HepG2 (cell line): ENCODE data around the gene IRS2. TPM values are rescaled to one million over a fixed set of nuclear protein-coding genes. Genes with fewer than 3 reads are reported as not detected.

Source experiments
- ATAC-seq: fragments of 200-7000 bp; cut with Tn5 transposase; 3 replicates; pipeline ENCODE4 v1.9.1; 2020; ENCODE audit warnings: mild to moderate bottlenecking, moderate library complexity
- BruUV-seq: library from RNA; stranded (reverse); fragments of 400-500 nt; replicated peaks from 2 replicates; lab custom pipeline; 2021; lab: Mats Ljungman, UMichigan
- CTCF ChIA-PET: fragments of 300-600 bp; formaldehyde crosslinking; extraction: SDS; loops from one replicate; lab custom pipeline; 2021; ENCODE audit warnings: low total read pairs, inconsistent platforms, low intra/inter-chr PET ratio; lab: Yijun Ruan, JAX
- POLR2A ChIA-PET: fragments of 350-600 bp; sonication (Branson Sonifier 250); formaldehyde crosslinking; loops from one replicate; lab custom pipeline; 2020; ENCODE audit warnings: antibody characterized with exemption, inconsistent platforms; lab: Yijun Ruan, JAX
- DNase-seq: peaks from one replicate; pipeline ENCODE4 v3.0.0-alpha.2; 2015; ENCODE audit warnings: low spot score
- FAIRE-seq: peaks from 3 replicates; lab custom pipeline; 2011; peaks lifted over from hg19 to GRCh38; lab: Jason Lieb, UNC
- H2AFZ ChIP-seq: one replicate; pipeline ENCODE4 v1.6.1; 2011; ENCODE audit warnings: low read length, inconsistent platforms
- H3K27ac ChIP-seq: fragments of 300-600 bp; 3 replicates; pipeline ENCODE4 v1.8.0; 2011; ENCODE audit warnings: mixed run types, mild to moderate bottlenecking, mixed read lengths, low read length, inconsistent platforms; ENCODE audit not compliant: insufficient read depth; ENCODE audit errors: extremely low read length
- H3K27me3 ChIP-seq, 2 experiments: fragments of 200-600 bp in 1 of 2; 2 replicates in 1 of 2; 3 replicates in 1 of 2; pipeline versions ENCODE4 v1.6.0 to v1.8.0; 2011; ENCODE audit warnings: low read length in 2 of 2, mild to moderate bottlenecking in 2 of 2, moderate library complexity in 2 of 2, inconsistent platforms in 1 of 2; ENCODE audit not compliant: insufficient read depth in 2 of 2, control insufficient read depth in 1 of 2
- H3K36me3 ChIP-seq, 2 experiments: fragments of 200-600 bp in 1 of 2; replicated peaks in 1 of 2; 2 replicates in 1 of 2; 3 replicates in 1 of 2; pipeline versions ENCODE4 v1.5.1 to v1.8.0; 2011; ENCODE audit warnings: low read length in 2 of 2, inconsistent platforms in 1 of 2; ENCODE audit not compliant: insufficient read depth in 2 of 2, control insufficient read depth in 1 of 2
- H3K4me1 ChIP-seq: 2 replicates; pipeline ENCODE4 v1.5.1; 2012; ENCODE audit warnings: low read length, inconsistent platforms; ENCODE audit not compliant: insufficient read depth
- H3K4me2 ChIP-seq: 2 replicates; pipeline ENCODE4 v1.6.0; 2011; ENCODE audit warnings: low read depth, low read length, inconsistent platforms
- H3K4me3 ChIP-seq, 3 experiments: fragments of 200-600 bp in 1 of 3; sonication (generic), shearing (Covaris generic) in 1 of 3; replicated peaks in 1 of 3; 2 replicates each; pipeline ENCODE4 v1.5.1; 2011 to 2016; ENCODE audit warnings: low read length in 3 of 3, inconsistent platforms in 2 of 3, low read depth in 2 of 3, mild to moderate bottlenecking in 2 of 3, control low read depth in 1 of 3, mixed read lengths in 1 of 3; ENCODE audit not compliant: insufficient read depth in 1 of 3
- H3K79me2 ChIP-seq: one replicate; pipeline ENCODE4 v1.6.1; 2011; ENCODE audit warnings: low read length, inconsistent platforms; ENCODE audit not compliant: insufficient read depth
- H3K9ac ChIP-seq: 2 replicates; pipeline ENCODE4 v1.6.0; 2011; ENCODE audit warnings: mild to moderate bottlenecking, low read depth, low read length, inconsistent platforms; ENCODE audit not compliant: insufficient read depth
- H3K9me3 ChIP-seq: 2 replicates; pipeline ENCODE4 v1.5.1; 2012; ENCODE audit warnings: mild to moderate bottlenecking, low read length
- H4K20me1 ChIP-seq: 2 replicates; pipeline ENCODE4 v1.6.0; 2011; ENCODE audit warnings: inconsistent platforms, mild to moderate bottlenecking, low read length, moderate library complexity; ENCODE audit not compliant: insufficient read depth
- AKNA ChIP-seq: sonication (generic); formaldehyde crosslinking; IDR thresholded peaks from 2 replicates; pipeline ENCODE4 v1.4.0; 2020; ENCODE audit warnings: missing genetic modification reagents, borderline replicate concordance
- ATF7-NPFF ChIP-seq: sonication (generic); formaldehyde crosslinking; IDR thresholded peaks from 2 replicates; pipeline ENCODE4 v1.8.1; 2023; ENCODE audit warnings: mild to moderate bottlenecking, low read depth, missing genetic modification reagents, moderate library complexity
- CENPX ChIP-seq: sonication (generic); formaldehyde crosslinking; IDR thresholded peaks from 2 replicates; pipeline ENCODE4 v1.9.0; 2021; ENCODE audit warnings: mild to moderate bottlenecking, missing genetic modification reagents, moderate library complexity
- CREBL2 ChIP-seq: sonication (generic); formaldehyde crosslinking; IDR thresholded peaks from 2 replicates; pipeline ENCODE4 v1.8.1; 2023; ENCODE audit warnings: missing genetic modification reagents, mild to moderate bottlenecking, borderline replicate concordance
- HCFC1 ChIP-seq: fragments of 150-350 bp; IDR thresholded peaks from 2 replicates; pipeline ENCODE4 v1.6.1; 2014; ENCODE audit warnings: low read depth, low read length
- JUNB ChIP-seq: sonication (generic); formaldehyde crosslinking; IDR thresholded peaks from 2 replicates; pipeline ENCODE4 v1.8.0; 2022; ENCODE audit warnings: missing genetic modification reagents, mild to moderate bottlenecking, borderline replicate concordance
- KDM2A ChIP-seq: sonication (generic); formaldehyde crosslinking; IDR thresholded peaks from 2 replicates; pipeline ENCODE4 v1.4.0; 2020; ENCODE audit warnings: low read depth, missing genetic modification reagents, borderline replicate concordance
- MAF1 ChIP-seq: sonication (generic); formaldehyde crosslinking; IDR thresholded peaks from 2 replicates; pipeline ENCODE4 v1.5.0; 2020; ENCODE audit warnings: missing genetic modification reagents, borderline replicate concordance
- SAP130 ChIP-seq: IDR thresholded peaks from 2 replicates; pipeline ENCODE4 v1.6.1; 2016; ENCODE audit warnings: low read depth
- SMAD9 ChIP-seq: sonication (generic); formaldehyde crosslinking; IDR thresholded peaks from 2 replicates; pipeline ENCODE4 v1.5.1; 2020; ENCODE audit warnings: mild to moderate bottlenecking, missing genetic modification reagents
- TFAP4 ChIP-seq: sonication (generic); IDR thresholded peaks from 2 replicates; pipeline ENCODE4 v1.6.1; 2016; ENCODE audit warnings: low read depth, borderline replicate concordance
- ZNF512B ChIP-seq: sonication (generic); formaldehyde crosslinking; IDR thresholded peaks from 2 replicates; pipeline ENCODE4 v1.5.1; 2020; ENCODE audit warnings: missing genetic modification reagents, mild to moderate bottlenecking, borderline replicate concordance
- ZNF766 ChIP-seq: sonication (generic); formaldehyde crosslinking; IDR thresholded peaks from 2 replicates; pipeline ENCODE4 v1.5.0; 2020; ENCODE audit warnings: missing genetic modification reagents, borderline replicate concordance
- WGBS: methylation state at CpG from one replicate; pipeline ENCODE4 v1.1.6; 2017; ENCODE audit warnings: low lambda C conversion rate; 5-methylcytosine and 5-hydroxymethylcytosine counted together
- in situ Hi-C: cut with HindIII; loops from 2 replicates; pipeline ENCODE4 v1.10.0; 2017; ENCODE audit warnings: low pct_unique_long_range_greater_than_20kb; ENCODE audit not compliant: extremely low pct_ligation_motif_present
- intact Hi-C: fragments of 100-400 bp; cut with micrococcal nuclease; formaldehyde crosslinking; loops from one replicate; pipeline ENCODE4 v1.10.0; 2022; ENCODE audit not compliant: unreplicated experiment
- polyA plus RNA-seq, 8 experiments: library from polyadenylated mRNA; depleted of rRNA in 3 of 8; stranded (reverse) in 7 of 8; unstranded in 1 of 8; fragments of >200 nt; fragmentation: Illumina TruSeq in 4 of 8; extraction: Trizol in 4 of 8; gene quantifications; 2 replicates each; pipeline versions ENCODE4 v1.2.1 to v1.2.3, GENCODE V29; 2011 to 2016; ENCODE audit warnings: low read depth in 4 of 8, missing spikeins in 1 of 8, mixed read lengths in 1 of 8; ENCODE audit not compliant: insufficient read depth in 1 of 8
- total RNA-seq, 5 experiments: library from RNA; depleted of rRNA; stranded (reverse); fragments of >200 nt; fragmentation: Illumina TruSeq; extraction: Trizol; gene quantifications; 2 replicates each; pipeline ENCODE4 v1.2.3, GENCODE V29; 2016; ENCODE audit warnings: low read depth in 1 of 5

Gene IRS2
- total and polyA plus RNA-seq, 2 of the 13 experiments (the other 11 are each of a cell fraction or from before 2014, with no cell fraction given) = 0.02 to 0.04 TPM

- H3K4me3 ChIP-seq = no peak overlapping the region
- ChIA-PET POLR2A (no interaction called here), CTCF (no interaction called here)
- H3K4me1 ChIP-seq = no peaks in the 10 kb centered on the region
- BruUV-seq = no TSS peak
- in situ Hi-C loops (loop anchor here (25.0 kb wide), 1 partner anchor 828 kb away; no protein-coding TSS in a partner anchor), intact Hi-C loops (loop anchor here (5.0 kb wide), 2 partner anchors 317 to 643 kb away; no protein-coding TSS in a partner anchor)
- WGBS = 0% methylated on average over 1 of the region's 1 CpG
- H3K9me3 ChIP-seq = no peaks in the 10 kb centered on the region
- no peak overlapping the region for H3K4me2 ChIP-seq
- no peaks in the 10 kb centered on the region for H4K20me1 ChIP-seq
- no peak overlapping the region for H2AFZ ChIP-seq
- ATAC-seq (no peak), DNase-seq (no peak), FAIRE-seq (no peak)
- no peaks in the 10 kb centered on the region for H3K79me2 ChIP-seq
- H3K9ac ChIP-seq = no peak overlapping the region
- H3K27ac ChIP-seq = no peak overlapping the region
- no peaks in the 10 kb centered on the region for H3K36me3 ChIP-seq
- TF ChIP-seq SMAD9 (no peak), TFAP4 (no peak), ATF7-NPFF (CRISPR knock-in tag) (no peak), SAP130 (CRISPR knock-in tag) (no peak), KDM2A (CRISPR knock-in tag) (no peak), AKNA (CRISPR knock-in tag) (no peak), MAF1 (no peak), JUNB (CRISPR knock-in tag) (no peak), CREBL2 (no peak), HCFC1 (no peak), ZNF512B (CRISPR knock-in tag) (no peak), CENPX (CRISPR knock-in tag) (no peak), ZNF766 (no peak)
- peaks cover 0 to 13% of the 10 kb centered on the region in 2 experiments; a peak in 2 of 5 replicates for H3K27me3 ChIP-seq
Observed at GRCh38 chr13:109790086-109790485, 3.7 kb upstream of the IRS2 start.
